Left renal cortex interstitium (tissue), 4 donors: ENCODE measurements around the gene SNRNP48. TPM values are rescaled to one million over a fixed set of nuclear protein-coding genes. Genes with fewer than 3 reads are reported as not detected.

ENCODE experiments used
- DNase-seq, 4 donors: peaks; one replicate each; pipeline ENCODE4 v3.0.0-alpha.2; 2013; ENCODE audit warnings: low read depth in 4 of 4, low spot score in 2 of 4, missing footprints in 1 of 4
- polyA plus RNA-seq, 4 donors: library from polyadenylated mRNA; unstranded; fragments of 120-200 nt; gene quantifications; one replicate each; pipeline ENCODE4 v1.2.1, GENCODE V29; 2013; ENCODE audit not compliant: insufficient read length in 4 of 4

The SNRNP48 gene
- polyA plus RNA-seq, 4 donors: 19.3 to 30.1 (median 22.7) TPM

DNA sequence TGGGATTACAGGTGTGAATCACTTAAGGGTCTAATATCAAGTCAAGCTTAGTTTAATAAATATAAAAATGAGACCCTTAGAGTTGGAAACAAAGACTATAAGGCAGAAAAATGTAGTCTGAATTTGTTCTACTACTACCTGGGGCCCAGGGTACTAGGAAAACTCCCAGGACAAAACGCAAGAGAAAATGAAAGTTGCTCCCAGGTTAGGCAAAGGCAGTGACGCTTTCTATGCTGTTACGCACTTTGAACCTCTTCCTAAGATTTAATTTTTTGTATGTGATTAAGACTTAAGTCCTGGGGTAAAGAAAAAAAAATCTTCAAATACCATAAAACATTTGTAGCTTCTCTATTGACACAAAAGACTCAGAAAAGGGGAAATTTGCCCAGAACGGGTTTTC, 31.2 kb upstream of the SNRNP48 start:
- DNase-seq: no peak

DNA sequence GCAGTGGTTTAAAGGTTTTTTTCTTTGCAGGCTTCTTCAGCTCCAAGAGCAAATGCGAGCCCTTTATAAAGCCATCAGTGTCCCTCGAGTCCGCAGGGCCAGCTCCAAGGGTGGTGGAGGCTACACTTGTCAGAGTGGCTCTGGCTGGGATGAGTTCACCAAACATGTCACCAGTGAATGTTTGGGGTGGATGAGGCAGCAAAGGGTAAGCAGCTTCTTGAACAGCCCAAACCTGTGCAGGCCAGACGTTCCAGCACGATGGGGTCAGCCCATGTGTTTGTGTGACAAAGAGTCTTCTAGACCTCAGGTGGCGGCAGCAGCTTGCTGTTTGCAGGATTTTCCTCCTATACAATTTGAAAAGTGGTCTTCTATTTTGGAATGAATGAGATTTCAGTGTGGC, 30.8 kb upstream of the SNRNP48 start:
- DNase-seq: no peak

DNA sequence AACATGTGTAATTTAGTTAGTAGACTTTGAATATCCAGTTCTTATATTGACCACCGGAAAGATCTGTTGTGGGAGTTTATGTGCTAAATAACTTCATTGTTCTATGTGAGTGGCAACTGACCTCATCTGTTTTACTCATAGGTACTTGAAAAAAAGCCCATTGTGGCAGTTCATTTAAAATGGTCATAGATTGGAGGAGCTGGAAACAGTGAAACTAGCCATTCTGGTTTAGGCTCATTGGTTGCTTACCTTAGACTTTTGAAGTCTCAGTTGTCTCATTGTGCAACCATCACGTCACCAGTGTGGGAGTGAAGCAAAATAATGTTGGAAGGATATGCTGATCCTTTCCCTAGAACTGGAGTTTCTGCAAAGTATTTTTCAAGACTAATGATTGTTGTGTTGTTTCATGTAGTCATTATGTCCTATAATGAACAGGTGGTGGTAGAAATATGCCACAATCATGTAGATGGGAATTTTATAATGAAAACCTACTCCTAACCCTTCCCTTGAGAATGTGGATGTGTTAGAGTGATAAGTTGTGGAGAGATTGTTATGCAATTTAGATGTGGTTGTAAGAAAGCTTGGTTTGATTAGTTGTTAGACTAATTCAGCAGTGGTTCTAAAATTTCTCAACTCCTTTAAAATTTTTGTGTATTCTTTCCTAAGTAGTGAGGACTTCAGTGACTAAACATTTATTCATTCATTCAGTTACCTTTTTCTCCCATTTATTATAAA, 30.2 kb upstream of the SNRNP48 start:
- DNase-seq: no peak

DNA sequence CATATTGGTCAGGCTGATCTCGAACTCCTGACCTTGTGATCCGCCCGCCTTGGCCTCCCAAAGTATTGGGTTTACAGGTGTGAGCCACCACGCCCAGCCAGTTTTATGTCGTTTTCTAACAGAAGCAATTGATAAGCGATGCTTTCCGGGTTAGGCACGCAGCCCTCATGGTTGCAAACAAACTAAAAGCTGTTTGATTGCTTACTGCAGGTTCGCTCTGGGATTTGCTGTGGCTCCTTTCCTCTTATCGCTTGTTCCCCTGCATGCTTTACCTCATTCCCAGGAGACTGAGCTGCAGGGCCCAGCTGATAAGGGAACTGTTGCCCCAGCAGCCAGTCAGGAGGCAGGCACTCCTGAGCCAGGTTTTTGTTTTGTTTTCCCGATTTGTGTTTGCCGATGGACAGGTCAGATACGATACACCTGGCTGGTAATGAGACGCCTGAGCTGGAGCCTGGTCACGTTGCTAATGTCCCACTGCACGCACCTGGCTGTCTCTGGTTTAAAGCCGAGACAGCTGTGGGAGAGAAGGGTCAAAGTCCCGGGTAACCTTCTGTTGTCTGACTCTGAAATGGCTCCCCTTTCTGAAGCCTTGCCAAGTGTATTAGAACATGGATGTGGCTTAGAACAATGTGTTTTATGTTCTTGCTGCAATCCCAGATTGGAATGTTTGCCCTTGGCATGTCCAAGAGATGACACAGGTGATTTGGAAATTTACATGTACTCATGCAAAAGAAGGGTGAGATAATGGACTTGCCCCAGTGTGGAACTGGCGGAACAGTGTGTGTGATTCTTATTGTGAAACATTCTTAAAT, 28.6 kb upstream of the SNRNP48 start:
- peak in 1 of 4 donors; percentile 6 for DNase-seq

DNA sequence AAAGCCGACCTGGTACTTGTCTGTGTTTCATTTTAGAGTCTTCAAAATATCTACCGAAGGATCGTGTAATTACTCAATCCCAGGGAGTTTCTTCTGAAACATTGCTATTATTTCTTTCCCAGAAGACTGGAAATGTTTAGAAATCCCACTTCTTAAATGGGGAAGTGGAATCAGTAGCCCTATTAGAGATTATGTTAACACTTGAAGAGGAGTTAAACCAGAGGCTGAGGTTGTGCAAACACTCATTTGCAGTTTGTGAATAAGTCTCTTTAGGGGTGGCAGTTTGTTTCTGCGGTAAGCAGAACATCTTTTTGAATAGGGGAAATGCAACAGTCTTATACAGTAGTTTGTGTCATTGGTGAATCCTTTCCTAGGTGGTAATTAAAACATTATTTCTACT, 27.2 kb upstream of the SNRNP48 start:
- DNase-seq: no peak

DNA sequence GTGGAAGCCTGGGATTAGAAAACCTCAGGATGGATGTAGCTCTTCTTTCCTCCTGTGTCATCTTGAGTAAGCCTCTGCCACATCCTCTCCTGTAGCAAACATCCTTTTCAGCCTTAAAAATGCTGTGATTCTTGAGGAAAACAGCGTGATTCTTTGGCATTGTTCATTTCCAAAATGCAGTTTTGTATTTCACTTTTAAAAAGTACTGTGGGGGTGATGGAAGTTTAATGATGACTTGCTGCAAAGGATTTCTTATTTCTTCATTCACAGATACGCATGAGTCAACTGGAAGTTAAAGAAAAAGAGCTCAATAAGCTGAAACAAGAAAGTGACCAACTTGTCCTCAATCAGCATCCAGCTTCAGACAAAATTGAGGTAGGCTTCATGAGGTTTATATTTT, 23.9 kb upstream of the SNRNP48 start:
- no peak for DNase-seq

DNA sequence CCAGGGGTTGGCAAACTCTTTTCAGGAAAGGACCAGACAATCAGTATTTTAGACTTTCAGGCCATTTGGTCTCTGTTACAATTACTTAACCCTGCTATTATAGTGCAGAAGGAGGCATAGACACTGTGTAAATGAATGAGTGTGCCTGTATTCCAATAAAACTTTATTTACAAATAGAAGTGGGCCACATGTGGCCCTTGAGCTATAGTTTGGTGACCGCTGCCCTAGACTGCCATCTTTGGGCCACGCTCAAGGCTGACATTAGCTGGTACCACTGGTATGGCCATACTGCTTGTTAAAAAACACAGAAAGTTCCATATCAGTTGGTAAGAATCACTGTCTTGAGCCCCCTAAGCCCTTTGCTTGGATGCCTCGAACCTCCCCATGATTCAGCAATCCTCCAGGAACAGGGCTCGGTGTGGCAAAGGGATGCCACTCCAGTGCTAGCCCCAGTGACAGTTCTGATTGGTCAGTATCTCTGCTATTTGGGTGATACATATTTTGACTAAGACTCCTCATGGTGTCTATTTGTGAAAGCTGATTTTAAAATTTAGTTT, 23.3 kb upstream of the SNRNP48 start:
- DNase-seq: no peak

DNA sequence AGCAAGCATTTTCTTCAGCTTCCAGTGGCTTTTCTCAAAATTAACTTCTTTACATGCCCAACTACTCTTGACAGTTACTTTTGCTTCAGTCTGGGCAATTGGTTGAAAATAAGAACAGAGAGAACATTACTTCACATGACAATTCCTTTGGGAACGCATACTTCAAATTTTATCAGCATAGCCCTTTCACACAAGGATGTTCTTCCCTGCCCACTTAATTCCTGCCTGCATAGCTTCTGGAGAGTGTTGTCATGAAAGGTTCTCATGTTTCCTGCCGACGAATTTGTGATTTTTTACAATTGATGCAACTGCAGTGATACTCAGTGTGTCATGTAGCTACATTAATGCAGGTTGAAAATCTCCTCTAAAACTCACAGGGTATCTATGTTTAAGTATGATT, 22.0 kb upstream of the SNRNP48 start:
- DNase-seq: no peak

DNA sequence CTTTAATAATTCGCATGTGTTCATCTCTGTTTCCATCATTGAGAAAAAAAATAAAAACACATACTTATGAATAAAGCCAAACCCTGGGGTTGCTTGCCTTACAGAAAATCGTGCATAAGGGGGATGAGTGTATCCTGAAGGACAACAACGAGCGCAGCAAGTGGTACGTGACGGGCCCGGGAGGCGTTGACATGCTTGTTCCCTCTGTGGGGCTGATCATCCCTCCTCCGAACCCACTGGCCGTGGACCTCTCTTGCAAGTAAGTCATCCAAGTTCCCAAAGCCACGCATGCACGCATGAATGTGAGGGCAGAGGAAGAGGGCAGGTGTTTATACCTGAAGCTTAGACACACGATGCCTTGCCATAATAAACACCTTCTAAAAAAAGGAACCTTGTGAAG, 20.9 kb upstream of the SNRNP48 start:
- no peak for DNase-seq

DNA sequence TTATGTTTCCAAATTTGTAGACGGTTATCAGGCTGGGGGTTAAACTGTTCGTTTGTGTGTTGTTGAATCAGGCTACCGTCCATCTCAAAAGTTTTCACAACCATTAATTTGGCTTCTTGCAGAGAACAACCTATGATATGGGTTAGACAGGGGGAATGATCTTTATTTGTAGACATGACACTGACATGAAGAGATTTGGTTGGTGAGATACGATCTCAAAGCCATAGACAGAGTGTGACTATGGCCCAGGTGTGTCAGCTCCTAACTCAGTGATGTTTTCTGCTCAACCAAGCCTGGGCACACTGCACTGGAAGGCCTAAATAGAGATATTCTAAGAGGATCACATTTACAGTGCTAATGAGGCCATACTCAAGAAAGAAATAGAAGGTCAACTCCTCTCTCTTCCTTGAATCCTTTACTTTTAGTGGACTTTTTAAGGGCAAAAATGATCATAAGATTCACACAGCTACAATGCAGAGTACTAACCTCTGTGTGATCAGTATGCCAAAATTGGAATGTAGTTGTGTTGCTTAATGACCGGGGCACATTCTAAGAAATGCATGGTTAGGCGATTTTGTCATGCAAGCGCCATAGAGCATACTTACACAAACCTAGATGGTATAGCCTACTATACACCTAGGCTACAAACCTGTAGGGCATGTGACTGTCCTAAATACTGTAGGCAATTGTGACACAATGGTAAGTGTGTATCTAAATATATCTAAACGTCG, 17.6 kb upstream of the SNRNP48 start:
- no peak for DNase-seq

DNA sequence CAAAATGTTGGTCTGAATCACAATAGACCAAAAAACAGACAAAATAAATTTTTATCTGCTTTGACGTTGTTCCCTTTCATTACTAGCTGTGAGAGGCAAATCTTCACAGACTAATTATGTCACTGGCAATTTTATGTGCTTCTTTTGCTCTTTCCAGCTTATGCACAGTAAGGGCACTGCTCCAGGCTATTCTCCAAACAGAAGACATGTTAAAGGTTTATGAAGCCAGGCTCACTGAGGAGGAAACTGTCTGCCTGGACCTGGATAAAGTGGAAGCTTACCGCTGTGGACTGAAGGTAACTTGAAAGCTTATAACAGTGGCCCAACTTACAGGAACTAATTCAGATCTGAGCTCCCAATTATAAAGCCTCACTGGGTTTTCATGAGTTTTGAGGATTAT, 15.5 kb upstream of the SNRNP48 start:
- no peak for DNase-seq

DNA sequence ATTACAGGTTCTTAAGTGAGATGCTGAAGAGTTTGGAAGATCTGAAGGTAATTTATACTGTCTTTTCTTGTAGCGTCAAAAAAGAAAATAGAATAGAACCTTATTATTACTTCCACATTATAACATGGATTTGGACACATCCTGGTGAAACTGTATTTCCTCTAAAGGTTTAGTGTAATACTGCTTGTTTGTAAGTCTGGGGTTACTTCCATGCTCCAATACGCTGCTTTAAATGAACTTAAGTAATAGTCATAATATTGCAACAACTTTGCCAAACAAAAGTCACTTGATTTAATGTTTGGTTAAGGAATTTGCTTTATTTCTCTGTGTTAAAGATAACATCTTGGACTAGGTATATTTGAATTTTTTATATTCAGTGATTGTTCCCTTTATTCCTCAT, 11.5 kb upstream of the SNRNP48 start:
- no peak for DNase-seq

DNA sequence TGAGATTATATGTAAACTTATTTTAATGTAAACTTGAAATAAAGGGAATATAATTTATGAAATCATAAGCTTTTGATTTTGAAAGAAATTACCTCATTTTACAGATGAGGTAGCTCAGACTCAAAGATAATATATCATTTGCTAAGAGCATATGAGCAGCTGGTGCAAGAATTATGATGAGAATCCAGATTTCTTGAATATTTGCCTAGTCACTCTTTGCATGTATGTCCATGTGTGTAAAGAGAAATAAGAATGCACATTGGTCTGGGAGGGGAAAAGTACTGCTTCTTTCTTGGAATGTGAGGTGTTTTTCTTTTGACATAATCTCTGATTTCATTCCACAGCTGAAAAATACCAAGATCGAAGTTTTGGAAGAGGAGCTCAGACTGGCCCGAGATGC, 11.1 kb upstream of the SNRNP48 start:
- no peak for DNase-seq

DNA sequence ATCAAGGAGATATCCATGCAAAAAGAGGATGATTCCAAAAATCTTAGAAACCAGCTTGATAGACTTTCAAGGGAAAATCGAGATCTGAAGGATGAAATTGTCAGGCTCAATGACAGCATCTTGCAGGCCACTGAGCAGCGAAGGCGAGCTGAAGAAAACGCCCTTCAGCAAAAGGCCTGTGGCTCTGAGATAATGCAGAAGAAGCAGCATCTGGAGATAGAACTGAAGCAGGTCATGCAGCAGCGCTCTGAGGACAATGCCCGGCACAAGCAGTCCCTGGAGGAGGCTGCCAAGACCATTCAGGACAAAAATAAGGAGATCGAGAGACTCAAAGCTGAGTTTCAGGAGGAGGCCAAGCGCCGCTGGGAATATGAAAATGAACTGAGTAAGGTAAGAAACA, 10.1 kb upstream of the SNRNP48 start:
- no peak for DNase-seq

DNA sequence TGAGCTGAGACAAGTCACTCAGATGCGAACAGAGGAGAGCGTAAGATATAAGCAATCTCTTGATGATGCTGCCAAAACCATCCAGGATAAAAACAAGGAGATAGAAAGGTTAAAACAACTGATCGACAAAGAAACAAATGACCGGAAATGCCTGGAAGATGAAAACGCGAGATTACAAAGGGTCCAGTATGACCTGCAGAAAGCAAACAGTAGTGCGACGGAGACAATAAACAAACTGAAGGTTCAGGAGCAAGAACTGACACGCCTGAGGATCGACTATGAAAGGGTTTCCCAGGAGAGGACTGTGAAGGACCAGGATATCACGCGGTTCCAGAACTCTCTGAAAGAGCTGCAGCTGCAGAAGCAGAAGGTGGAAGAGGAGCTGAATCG, 9.5 kb upstream of the SNRNP48 start:
- DNase-seq: no peak

DNA sequence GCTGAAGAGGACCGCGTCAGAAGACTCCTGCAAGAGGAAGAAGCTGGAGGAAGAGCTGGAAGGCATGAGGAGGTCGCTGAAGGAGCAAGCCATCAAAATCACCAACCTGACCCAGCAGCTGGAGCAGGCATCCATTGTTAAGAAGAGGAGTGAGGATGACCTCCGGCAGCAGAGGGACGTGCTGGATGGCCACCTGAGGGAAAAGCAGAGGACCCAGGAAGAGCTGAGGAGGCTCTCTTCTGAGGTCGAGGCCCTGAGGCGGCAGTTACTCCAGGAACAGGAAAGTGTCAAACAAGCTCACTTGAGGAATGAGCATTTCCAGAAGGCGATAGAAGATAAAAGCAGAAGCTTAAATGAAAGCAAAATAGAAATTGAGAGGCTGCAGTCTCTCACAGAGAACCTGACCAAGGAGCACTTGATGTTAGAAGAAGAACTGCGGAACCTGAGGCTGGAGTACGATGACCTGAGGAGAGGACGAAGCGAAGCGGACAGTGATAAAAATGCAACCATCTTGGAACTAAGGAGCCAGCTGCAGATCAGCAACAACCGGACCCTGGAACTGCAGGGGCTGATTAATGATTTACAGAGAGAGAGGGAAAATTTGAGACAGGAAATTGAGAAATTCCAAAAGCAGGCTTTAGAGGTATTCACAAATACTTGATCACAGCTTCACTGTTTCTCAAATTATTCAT, 8.9 kb upstream of the SNRNP48 start:
- no peak for DNase-seq

DNA sequence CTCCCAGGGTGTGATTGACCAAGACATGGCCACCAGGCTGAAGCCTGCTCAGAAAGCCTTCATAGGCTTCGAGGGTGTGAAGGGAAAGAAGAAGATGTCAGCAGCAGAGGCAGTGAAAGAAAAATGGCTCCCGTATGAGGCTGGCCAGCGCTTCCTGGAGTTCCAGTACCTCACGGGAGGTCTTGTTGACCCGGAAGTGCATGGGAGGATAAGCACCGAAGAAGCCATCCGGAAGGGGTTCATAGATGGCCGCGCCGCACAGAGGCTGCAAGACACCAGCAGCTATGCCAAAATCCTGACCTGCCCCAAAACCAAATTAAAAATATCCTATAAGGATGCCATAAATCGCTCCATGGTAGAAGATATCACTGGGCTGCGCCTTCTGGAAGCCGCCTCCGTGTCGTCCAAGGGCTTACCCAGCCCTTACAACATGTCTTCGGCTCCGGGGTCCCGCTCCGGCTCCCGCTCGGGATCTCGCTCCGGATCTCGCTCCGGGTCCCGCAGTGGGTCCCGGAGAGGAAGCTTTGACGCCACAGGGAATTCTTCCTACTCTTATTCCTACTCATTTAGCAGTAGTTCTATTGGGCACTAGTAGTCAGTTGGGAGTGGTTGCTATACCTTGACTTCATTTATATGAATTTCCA, 4.6 kb upstream of the SNRNP48 start:
- no peak for DNase-seq

DNA sequence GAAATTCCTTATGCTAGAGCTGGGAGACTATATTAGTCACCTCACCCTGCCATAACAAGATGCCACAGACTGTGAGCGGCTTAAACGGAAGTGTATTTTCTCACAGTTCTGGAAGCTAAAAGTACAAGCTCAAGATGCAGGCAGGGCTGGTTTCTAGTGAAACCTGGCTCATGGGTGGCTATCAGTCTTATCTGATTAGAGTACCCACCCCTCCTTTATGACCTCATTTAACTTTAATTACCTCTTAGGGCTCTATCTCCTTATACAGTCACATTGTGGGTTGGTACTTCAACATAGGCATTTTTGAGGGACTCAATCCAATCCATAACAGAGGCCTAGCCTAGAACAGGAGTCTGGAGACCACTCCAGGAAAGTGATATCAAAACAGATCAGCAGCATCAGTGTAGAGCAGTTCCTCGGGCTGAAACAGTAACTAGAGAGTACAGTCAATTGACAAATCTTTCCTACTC, 2.3 kb upstream of the SNRNP48 start:
- DNase-seq: no peak

DNA sequence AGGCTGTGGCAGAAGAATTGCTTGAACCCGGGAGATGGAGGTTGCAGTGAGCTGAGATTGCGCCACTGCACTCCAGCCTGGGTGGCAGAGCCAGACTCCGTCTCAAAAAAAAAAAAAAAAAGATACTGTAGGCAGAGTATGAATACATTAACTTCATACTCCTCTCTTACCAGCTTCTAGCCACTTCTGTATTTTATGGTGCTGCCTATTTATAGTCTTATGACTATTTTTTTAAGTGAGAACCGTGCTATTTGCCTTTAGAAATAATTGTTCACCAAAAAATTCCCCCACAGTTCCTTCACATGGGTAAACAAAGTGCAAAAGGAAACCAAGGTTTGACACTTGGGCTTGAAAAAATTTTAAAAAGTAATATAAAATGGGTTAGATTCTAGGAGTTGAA, 1.5 kb upstream of the SNRNP48 start:
- no peak for DNase-seq

DNA sequence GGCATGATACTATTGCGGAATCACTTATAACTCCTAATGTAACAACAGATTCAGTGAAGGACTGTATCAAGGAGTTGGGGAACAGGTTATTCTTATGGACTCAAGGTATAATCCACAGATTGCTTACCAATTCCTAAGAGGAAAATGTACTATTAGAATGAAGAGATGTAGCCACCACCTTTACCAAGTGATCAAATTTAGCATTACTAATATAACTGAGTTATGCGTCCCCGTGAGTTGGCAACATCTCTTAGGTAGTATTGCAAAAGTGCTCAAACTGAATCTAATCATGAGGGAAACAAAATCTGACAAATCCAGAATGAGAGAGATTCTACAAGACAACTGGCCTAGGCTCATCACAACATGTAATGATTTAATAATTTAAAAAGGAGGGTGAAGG, 777 bp upstream of the SNRNP48 start:
- DNase-seq: no peak
